Measurements from ENCODE around the gene TMEM138. TPM values are rescaled to one million over a fixed set of nuclear protein-coding genes. Genes with fewer than 3 reads are reported as not detected.

TMEM138 gene
- 10 to 100 TPM; 24.6 to 38.5 (median 32.8) TPM for total RNA-seq

GRCh38 chr11:61361741-61362541 is at the start of gene TMEM138, which contains the start of gene CYB561A3:
Gene TMEM138, plus strand, starts transcription at chr11:61362374. Its CDS starts 2,017 bp downstream, at chr11:61364391.
Gene CYB561A3, minus strand, starts transcription at chr11:61361882. Its CDS starts 5,169 bp downstream, at chr11:61356713.
- Histone ChIP-seq H3K27ac (peak within 1 kb of the TSS; percentile 95 to 96), H3K4me3 (peak within 1 kb of the TSS; percentile 60 to 77 (median 73)), H3K4me1 (peaks cover 0 to 6% of the 10 kb centered on the region in 2 donors), H3K36me3 (no peaks in the 10 kb centered on the region), H3K27me3 (no peaks in the 10 kb centered on the region), H3K9me3 (no peaks in the 10 kb centered on the region)
- DNase-seq (ENCODE audit: low spot score in 2 of 2) = peak; percentile 89 to 90
- intact Hi-C loops (cut with DNase I; ENCODE audit: low total_unique reads) = no loop called here
- TF ChIP-seq POLR2AphosphoS5 (IDR thresholded peaks at IDR 0.05) (peak; percentile 87 to 92 (median 92)), POLR2A (IDR thresholded peaks at IDR 0.05) (peak; percentile 24), CTCF (IDR thresholded peaks at IDR 0.05) (peak in 1 of 3 donors; percentile 6)

- TF ChIP-seq POLR2A (IDR thresholded peaks at IDR 0.05) = no peak
- no peak for TF ChIP-seq POLR2AphosphoS5 (IDR thresholded peaks at IDR 0.05)
- TF ChIP-seq CTCF (IDR thresholded peaks at IDR 0.05) = no peak
- intact Hi-C loops (cut with DNase I; ENCODE audit: low total_unique reads) = no loop called here
- H3K36me3 ChIP-seq = peaks cover 31% of the 10 kb centered on the region
These were observed 46.9 kb upstream of the TMEM138 start for GRCh38 chr11:61315260-61315659.

GRCh38 chr11:61325649-61326414 is 36.3 kb upstream of the TMEM138 start:
- Histone ChIP-seq H3K27me3 (no peaks in the 10 kb centered on the region), H3K4me3 (no peak overlapping the region), H3K27ac (no peak overlapping the region), H3K4me1 (peaks cover under 1 to 3% of the 10 kb centered on the region in 2 donors), H3K36me3 (peaks cover 21% of the 10 kb centered on the region), H3K9me3 (no peaks in the 10 kb centered on the region)
- TF ChIP-seq POLR2AphosphoS5 (IDR thresholded peaks at IDR 0.05) (no peak), CTCF (IDR thresholded peaks at IDR 0.05) (no peak), POLR2A (IDR thresholded peaks at IDR 0.05) (no peak)
- intact Hi-C loops (cut with DNase I; ENCODE audit: low total_unique reads) = no loop called here
- DNase-seq (ENCODE audit: low spot score in 2 of 2) = no peak

More at GRCh38 chr11:61315260-61315659, 46.9 kb upstream of the TMEM138 start:
- no peak for DNase-seq (ENCODE audit: low spot score in 2 of 2)
- no peaks in the 10 kb centered on the region for H3K4me1 ChIP-seq
- H3K9me3 ChIP-seq = no peaks in the 10 kb centered on the region
- H3K27ac ChIP-seq = no peak overlapping the region
- H3K4me3 ChIP-seq = no peak overlapping the region
- H3K27me3 ChIP-seq = no peaks in the 10 kb centered on the region

- TF ChIP-seq CTCF (IDR thresholded peaks at IDR 0.05) (no peak), POLR2A (IDR thresholded peaks at IDR 0.05) (no peak), POLR2AphosphoS5 (IDR thresholded peaks at IDR 0.05) (no peak)
- no peak for DNase-seq (ENCODE audit: low spot score in 2 of 2)
- peaks cover 7 to 13% of the 10 kb centered on the region in 2 donors for H3K4me1 ChIP-seq
- H3K36me3 ChIP-seq = peaks cover 8% of the 10 kb centered on the region
- no peak overlapping the region for H3K27ac ChIP-seq
- H3K27me3 ChIP-seq = no peaks in the 10 kb centered on the region
- no peak overlapping the region for H3K4me3 ChIP-seq
- intact Hi-C loops (cut with DNase I; ENCODE audit: low total_unique reads) = no loop called here
- no peaks in the 10 kb centered on the region for H3K9me3 ChIP-seq
These were observed 34.5 kb upstream of the TMEM138 start for GRCh38 chr11:61327669-61328071.
